GM10248 (cell line): ENCODE data around the gene OR4D9.
"Not testable (repeated sequence)": the region's sequence is repeated elsewhere in the genome, so short reads cannot be mapped to it uniquely, and the experiment has no call there.

Experiments
- CTCF ChIA-PET: fragments of 300-600 bp; sonication (Branson Sonifier 250); formaldehyde crosslinking; extraction: SDS; loops from one replicate; lab custom pipeline; 2021; ENCODE audit warnings: antibody characterized with exemption; lab: Yijun Ruan, JAX
- POLR2A ChIA-PET: fragments of 350-650 bp; sonication (Branson Sonifier 250); formaldehyde crosslinking; extraction: SDS; loops from one replicate; lab custom pipeline; 2020; ENCODE audit warnings: antibody characterized with exemption; lab: Yijun Ruan, JAX
- DNase-seq: peaks from one replicate; pipeline ENCODE4 v3.0.0; 2012; ENCODE audit errors: extremely low spot score
- TF ChIP-seq, protein P1 (sequence below): IDR thresholded peaks from 2 replicates; pipeline ENCODE4 v1.5.1; 2012; ENCODE audit warnings: mild to moderate bottlenecking, low read depth; ENCODE audit errors: extremely low read depth, missing control alignments, control extremely low read depth

Gene OR4D9

DNA sequence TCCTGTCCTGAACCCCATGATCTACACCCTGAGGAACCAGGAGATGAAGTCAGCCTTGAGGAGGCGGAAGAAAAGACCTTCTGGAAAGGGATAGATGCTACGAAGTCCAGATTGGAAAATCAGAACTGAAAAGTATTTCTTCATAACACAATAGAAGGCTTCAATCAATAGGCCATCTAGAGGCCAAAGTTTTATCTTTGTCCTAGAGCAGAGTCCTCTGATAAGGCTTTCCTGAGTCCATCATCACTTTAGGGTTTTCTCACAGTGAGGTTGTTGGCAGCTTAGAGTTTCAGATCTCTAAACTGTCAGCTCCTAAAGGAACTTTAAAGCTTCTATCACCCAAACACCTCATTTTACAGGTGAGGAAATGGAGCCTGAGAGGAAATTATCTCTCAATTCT is 21.3 kb downstream of the OR4D9 start:
- ChIA-PET POLR2A (no interaction called here), CTCF (interaction anchor here (0.7 to 3.2 kb wide), 4 partner anchors 33 to 160 kb away, joined by 3 to 15 read pairs (median 3); no protein-coding TSS in a partner anchor)
- no peak for DNase-seq
- TF ChIP-seq, protein P1, sequence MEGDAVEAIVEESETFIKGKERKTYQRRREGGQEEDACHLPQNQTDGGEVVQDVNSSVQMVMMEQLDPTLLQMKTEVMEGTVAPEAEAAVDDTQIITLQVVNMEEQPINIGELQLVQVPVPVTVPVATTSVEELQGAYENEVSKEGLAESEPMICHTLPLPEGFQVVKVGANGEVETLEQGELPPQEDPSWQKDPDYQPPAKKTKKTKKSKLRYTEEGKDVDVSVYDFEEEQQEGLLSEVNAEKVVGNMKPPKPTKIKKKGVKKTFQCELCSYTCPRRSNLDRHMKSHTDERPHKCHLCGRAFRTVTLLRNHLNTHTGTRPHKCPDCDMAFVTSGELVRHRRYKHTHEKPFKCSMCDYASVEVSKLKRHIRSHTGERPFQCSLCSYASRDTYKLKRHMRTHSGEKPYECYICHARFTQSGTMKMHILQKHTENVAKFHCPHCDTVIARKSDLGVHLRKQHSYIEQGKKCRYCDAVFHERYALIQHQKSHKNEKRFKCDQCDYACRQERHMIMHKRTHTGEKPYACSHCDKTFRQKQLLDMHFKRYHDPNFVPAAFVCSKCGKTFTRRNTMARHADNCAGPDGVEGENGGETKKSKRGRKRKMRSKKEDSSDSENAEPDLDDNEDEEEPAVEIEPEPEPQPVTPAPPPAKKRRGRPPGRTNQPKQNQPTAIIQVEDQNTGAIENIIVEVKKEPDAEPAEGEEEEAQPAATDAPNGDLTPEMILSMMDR: no peak

DNA sequence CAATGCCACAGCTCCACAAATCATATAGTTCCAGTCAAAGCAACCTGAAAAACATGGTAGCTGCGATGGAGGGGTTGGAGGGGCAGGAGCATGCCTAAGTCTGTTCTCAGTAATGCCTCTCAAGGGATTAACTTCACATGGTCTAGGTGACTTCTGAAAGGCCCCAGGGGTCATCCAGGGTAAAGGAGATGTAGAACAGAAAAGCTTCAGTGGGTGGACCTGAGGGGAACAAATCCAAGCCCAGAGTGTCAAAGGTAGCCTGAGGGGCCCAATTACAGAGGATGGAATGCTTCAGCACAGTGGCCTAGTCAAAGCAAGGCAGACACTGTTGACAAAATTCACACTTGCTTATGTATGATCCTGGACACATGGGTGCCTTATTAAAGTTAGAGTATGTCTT is 23.3 kb downstream of the OR4D9 start:
- CTCF ChIA-PET: interaction anchor here (3.2 kb wide), 1 partner anchor 145 kb away, joined by 15 read pairs; no protein-coding TSS in a partner anchor
- TF ChIP-seq, protein P1: no peak
- POLR2A ChIA-PET: no interaction called here
- DNase-seq: no peak

DNA sequence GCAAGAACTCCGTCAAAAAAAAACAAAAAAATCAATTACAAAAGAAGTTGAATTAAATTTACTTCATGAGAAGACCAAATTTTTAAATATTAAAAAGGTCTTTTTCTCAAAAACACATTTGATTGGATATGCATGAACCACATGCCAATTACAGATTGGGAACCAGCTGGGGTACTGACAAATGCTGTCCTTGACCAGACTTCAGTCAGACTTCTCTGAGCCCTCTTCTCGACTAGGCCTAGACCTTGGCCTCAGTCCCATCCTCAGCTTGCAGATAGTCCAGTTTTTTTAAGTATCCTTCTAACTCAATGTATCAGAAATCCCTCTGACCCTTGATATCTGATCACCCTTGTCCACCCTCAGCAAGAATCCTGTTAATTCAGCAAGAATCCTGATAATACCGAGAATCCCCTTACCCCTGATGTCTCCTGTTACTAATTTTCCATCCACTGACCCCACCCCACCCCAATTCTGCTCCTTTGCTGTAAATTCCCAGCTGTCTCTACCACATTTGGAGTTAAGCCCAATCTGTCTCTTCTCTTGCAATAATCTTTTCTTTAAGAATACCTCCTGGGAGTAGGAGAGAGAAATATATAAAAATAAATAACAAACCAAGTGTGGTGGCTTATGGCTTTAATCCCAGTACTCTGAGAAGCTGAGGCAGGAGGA is 30.9 kb downstream of the OR4D9 start:
- CTCF ChIA-PET: interaction anchor here (1.8 kb wide), 1 partner anchor 138 kb away, joined by 7 read pairs; no protein-coding TSS in a partner anchor
- no peak for DNase-seq
- TF ChIP-seq, protein P1: no peak
- POLR2A ChIA-PET: no interaction called here

DNA sequence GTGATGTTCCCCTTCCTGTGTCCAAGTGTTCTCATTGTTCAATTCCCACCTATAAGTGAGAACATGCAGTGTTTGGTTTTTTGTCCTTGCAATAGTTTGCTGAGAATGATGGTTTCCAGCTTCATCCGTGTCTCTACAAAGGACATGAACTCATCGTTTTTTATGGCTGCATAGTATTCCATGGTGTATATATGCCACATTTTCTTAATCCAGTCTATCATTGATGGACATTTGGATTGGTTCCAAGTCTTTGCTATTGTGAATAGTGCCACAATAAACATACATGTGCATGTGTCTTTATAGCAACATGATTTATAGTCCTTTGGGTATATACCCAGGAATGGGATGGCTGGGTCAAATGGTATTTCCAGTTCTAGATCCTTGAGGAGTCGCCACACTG is 32.4 kb downstream of the OR4D9 start:
- POLR2A ChIA-PET, CTCF ChIA-PET, DNase-seq: not testable (repeated sequence)

DNA sequence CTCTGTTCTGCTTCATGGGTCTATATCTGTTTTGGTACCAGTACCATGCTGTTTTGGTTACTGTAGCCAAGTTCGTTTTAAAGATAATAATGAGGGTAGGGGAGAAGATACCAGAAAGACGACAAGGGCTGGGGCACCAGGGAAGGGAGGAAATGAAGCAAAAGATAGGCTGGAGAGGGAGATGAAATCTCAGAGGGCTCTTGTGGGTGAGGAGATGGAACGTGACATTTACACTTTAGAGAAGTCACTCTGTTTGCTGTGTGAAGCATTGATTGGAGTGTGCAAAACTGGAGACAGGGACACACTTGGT is 33.5 kb downstream of the OR4D9 start:
- POLR2A ChIA-PET: no interaction called here

DNA sequence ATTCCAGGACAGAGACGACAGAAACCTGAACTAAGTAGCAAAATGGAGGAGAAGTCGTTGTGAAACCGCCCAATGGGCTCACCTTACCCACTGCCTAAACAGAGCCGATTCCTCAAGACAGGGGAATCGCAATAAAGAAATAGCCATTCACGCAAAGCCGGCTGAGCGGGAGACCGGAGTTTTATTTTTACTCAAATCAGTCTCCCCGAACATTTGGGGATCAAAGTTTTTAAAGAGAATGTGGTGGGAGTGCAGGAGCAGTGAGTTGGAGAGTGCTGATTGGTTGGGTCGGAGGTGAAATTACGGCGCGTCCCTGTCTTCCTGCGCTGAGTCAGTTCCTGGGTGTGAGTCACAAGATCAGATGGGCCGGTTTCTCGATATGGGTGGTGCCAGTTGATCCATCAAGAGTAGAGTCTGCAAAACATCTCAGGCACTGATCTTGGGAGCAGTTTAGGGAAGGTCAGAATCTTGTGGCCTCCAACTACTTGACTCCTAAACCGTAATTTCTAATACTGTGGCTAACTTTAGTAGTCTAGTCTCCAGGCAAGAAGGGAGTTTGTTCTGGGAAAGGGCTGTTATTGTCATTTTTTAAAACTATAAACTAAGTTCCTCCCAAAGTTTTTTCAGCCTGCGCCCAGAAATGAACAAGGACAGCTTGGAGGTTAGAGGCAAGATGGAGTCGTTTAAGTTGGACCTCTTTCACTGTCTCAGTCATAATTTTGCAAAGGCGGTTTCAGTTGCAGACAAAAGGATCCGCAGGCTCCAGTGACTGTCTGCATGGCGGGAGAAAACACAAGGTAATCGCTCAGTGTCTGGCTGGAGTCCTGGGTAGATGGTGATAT is 34.1 kb downstream of the OR4D9 start:
- no peak for DNase-seq
- CTCF ChIA-PET: no interaction called here
- TF ChIP-seq, protein P1: no peak
- POLR2A ChIA-PET: no interaction called here

More for the DNA sequence above, 33.5 kb downstream of the OR4D9 start:
- CTCF ChIA-PET: no interaction called here
- no peak for DNase-seq
- TF ChIP-seq, protein P1: no peak

DNA sequence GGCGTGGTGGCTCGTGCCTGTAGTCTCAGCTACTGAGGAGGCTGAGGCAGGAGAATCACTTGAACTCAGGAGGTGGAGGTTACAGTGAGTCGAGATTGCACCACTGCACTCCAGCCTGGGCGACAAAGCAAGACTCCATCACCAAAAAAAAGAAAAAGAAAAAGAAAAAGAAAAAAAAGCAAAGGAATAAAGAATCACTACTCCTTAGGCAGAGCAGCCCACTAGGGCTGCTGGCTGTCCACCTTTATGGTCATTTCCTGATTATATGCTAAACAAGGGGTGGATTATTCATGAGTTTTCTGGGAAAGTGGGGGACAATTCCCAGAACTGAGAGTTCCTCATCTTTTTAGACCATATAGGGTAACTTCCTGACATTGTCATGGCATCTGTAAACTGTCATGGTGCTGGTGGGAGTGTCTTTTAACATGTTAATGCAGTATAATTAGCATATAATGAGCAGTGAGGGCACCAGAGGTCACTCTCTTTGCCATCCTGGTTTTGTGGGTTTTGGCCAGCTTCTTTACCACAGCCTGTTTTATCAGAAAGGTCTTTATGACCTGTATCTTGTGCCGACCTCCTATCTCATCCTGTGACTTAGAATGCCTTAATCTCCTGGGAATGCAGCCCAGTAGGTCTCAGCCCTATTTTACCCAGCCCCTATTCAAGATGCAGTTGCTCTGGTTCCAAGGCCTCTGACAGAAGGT is 36.4 kb downstream of the OR4D9 start:
- CTCF ChIA-PET: interaction anchor here (1.4 kb wide), 2 partner anchors 10 to 12 kb away, joined by 3 to 11 read pairs; no protein-coding TSS in a partner anchor
- DNase-seq, POLR2A ChIA-PET: not testable (repeated sequence)
